Measurements from ENCODE around the gene DIS3L2.

DNA sequence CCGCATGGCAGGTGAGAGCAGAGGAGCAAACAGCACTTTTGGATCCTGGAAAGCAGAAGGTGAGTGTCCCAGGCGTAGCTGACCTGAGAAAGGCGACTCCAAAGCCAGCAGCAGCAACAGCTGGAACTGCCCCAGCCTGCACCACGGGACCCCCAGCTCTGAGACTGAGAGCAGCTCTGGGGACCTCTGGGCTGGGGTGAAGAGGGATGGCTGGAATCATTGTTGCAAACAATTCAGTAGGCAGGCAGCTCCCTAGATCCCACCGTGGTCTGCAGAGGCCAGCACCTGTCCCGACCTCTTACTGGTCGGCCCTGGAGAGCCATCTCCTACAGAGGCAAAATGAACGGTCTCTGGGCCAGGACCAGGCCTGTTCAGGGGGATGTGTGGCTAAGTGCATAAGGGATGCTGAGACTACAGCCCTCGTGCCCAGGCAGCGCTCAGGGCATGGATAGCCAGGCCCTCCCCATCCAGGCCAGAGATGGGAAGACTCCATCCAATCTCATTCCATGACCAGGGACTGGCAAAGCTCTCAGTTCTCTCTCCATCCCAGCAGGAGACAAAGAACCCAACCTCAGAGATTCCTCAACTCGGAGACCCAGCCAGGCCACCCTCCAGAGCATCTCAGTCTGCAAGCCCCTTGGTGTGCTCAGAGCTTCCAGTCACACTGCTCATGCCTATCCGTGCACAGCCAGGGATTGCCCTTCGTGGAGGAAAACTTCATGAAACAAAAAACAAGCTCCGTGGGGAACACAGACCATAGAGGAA, 378.8 kb downstream of the DIS3L2 start:
- TF ChIP-seq, protein P1, sequence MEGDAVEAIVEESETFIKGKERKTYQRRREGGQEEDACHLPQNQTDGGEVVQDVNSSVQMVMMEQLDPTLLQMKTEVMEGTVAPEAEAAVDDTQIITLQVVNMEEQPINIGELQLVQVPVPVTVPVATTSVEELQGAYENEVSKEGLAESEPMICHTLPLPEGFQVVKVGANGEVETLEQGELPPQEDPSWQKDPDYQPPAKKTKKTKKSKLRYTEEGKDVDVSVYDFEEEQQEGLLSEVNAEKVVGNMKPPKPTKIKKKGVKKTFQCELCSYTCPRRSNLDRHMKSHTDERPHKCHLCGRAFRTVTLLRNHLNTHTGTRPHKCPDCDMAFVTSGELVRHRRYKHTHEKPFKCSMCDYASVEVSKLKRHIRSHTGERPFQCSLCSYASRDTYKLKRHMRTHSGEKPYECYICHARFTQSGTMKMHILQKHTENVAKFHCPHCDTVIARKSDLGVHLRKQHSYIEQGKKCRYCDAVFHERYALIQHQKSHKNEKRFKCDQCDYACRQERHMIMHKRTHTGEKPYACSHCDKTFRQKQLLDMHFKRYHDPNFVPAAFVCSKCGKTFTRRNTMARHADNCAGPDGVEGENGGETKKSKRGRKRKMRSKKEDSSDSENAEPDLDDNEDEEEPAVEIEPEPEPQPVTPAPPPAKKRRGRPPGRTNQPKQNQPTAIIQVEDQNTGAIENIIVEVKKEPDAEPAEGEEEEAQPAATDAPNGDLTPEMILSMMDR (conservative IDR thresholded peaks at IDR 0.05), result no peak
- no peak for TF ChIP-seq EZH2 (IDR thresholded peaks at IDR 0.05; ENCODE audit: low read depth)
